GM21367 (cell line): ENCODE results near the gene PALD1.

Experiments used
- ATAC-seq: cut with Tn5 transposase; IDR thresholded peaks from one replicate; pipeline ENCODE4 v1.9.1; 2021; ENCODE audit not compliant: unreplicated experiment

Gene PALD1

DNA sequence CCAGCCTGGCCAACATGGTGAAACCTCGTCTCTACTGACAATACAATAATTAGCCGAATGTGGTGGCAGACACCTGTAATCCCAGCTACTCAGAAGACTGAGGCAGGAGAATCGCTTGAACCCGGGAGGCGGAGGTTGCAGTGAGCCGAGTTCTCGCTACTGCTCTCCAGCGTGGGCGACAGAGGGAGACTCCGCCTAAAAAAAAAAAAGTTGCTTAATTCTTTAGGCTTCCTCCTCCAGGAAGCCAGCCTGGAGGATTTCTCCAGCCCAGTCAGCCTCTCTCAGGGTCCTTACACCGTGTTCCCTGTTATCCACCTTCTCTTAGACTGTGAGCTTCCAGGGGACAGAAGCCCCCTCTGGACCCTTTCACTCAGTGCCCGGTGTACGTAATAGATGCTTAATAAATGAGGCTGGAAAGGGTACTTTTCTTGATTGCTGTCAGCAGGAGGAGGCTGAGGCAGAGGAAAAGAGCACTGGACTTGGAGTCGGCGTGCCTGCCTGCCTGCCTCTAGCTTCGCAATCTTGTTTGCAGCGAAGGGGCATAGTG, 20.7 kb upstream of the PALD1 start:
- ATAC-seq: no peak

DNA sequence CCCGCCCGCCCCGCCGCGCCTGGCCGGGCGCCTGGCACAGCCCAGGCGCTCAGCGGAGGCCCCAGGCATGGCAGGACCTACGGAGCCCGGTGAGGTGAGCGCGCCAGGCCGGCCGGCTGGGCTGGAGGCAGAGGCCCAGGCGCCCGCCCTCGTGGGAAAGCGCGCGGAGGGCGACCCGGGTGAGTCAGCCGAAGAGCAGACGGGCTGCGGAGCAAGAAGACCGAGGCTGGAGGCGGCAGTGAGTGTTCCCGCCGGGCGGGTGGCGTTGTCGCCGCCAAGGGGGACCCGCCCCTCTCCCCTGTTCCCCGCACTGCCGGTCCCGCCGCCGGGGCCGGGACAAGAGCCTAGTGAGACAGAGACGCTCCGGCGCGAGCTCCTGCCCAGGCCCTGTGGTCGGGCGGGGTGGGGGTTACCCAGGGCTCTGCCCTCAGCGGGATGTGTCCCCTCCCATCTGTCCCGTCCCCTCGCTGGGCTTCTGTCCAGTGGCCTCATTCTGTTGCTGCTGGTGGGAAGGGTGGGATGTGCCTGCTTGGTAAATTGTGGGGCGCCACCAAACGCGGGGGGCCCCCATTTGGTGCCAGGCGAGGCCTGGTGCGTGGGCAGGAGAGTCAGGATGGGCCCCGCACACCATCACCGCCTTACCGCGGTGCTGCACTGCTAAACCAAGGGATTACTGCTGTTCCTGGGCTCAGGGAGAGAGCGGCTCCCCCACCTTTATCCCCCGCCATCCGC, 20.1 kb upstream of the PALD1 start:
- no peak for ATAC-seq

DNA sequence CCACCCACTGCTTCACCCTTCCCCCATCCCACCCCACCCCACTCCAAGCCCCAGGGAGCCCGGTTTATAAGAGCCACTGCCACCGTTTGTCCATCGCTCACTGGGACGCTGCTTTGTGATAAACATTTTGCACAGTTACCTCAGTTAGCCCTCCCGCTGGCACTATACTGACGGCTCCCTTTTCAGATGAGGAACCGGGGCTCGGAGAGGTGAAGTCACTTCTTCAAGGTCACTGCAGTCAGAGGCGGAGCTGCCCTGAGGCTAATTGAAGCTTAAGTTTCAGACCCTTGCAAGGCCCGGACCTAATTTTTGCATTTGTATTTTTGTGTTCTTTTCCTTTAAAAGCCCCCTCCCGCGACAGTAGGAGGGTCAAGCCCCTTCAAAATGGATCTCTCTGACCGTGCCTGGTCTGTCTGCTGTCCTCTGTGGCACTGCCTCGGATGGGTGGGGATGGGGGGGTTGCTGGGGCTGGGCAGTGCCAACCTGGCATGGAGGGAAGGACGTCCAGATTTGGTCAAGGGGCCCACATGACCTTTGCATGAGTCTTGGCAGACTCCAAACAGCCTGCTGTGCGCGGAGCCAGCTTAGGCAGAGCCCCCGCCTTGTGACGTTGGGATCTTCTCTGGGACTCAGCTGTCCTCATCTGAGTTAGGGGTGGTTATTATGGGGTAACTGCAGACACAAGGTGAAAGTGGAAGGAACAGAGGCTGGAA, 19.4 kb upstream of the PALD1 start:
- no peak for ATAC-seq

DNA sequence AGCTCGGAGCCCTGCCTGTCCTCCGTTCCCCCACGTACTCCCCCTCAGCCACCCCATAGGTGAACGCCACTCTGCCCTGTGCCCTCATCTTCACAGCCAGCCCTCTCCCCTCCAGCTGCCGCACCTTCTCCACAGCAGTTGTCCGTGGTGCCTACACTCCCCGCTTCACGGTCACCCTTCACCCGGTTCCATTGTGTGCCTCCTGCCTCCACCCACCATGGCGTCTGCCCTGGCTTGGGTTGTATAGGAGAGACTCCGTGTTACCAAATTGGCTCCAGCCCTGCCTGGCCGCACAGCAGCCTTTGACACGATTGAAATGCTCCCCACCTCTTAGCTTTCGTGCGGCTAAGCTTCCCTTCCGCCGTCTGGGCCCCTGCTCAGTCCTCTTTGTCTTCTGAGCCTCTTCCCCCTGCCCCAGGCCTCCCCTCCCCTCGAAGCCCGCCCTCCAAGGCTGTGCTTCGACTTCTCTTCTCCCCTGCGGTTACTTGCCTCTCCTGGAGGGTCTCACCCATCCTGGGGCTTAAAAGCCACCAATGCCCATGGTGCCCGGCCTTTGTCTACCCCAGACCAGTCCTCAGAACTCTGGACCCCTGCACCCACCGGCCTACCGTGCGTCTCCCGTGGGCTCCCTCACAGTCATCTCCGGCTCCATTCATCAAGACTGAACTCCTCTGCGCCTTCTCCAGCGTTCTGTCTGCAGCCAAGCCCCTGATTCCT, 18.6 kb upstream of the PALD1 start:
- no peak for ATAC-seq

DNA sequence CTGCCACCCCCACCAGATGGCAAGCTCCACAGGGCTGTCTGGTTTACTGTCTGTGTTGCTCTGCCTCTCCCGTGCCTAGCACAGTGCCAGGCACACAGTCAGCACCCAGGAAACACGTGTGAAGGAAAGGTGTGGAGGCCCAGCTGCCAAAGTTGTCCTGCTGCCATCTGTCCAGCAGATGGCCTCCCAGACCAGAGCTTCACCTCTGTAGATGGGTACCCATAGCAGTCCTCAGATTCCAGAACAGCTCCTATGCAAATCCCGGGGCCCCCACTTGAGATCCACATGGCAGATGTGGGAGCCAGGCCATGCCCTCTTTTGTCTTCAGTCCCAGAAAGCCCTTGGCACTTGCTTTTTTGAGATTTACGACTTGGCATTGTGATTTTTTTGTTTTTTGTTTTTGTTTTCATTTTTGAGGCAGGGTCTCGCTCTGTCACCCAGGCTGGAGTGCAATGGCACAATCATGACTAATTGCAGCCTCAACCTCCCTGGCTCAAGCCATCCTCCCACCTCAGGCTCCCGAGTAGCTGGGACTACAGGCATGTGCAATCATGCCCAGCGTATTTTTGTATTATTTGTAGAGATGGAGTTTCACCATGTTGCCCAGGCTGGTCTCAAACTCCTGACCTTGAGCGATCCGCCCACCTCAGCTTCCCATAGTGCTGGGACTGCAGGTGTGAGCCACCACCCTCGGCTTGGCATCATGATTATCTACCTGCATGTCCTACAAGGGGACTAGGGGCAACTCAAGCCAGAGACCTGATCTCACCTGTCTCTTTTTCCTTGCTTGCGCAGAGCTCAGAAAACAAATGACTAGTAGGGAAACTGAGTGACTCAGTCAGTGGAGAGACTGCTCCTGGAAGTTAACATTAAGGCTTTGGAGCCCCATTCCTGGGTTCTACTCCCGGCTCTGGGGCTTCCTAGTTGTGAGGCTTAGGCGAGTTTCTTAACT, 16.9 kb upstream of the PALD1 start:
- ATAC-seq: no peak

DNA sequence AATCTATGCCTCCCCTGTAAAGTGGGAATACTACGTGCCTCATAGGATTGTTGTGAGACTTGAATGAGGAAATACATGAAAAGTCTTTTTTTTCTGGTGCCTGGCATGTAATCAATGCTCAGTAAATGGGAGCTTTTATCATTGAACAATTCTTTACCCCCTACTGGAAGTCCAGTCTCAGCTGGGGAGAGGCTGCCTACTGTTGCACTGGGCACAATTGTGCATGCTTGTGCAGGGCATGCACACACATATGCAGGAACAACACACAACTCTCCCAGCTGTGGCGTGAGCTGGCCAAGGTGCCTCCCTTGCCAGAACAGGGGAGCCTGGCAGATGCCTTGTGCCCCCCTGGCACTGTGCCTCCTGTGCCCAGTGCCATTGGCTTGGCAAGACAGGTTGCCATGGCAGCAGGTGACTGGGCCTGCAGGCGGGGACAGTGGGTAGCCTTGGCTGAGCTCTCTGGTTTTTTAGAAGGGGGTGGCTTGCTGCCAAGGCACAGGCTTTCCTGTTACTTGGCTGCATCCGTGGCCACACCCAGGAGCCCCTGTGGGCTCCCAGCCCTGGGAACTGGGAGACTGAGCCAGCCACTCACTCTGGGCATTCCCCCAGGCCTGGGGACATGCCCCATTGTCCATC, 16.1 kb upstream of the PALD1 start:
- ATAC-seq: no peak

DNA sequence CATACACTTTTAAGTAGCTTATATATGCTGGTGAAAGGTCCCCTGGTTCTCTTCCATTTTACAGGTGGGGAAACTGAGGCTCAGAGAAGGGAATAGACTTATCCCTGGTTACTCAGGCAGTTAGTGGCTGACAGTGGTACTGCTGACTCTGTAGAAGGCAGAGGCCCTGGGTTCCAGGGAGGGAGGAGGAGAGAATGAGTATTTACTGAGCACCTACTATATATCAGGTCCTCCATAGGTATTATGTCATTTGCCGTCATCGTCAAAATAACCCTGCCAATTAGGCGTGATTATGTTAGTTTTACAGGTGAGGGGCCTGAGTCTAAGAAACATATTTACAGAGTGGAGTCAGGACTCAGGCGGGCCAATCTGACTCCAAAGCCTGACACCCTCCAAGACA, 13.3 kb upstream of the PALD1 start:
- no peak for ATAC-seq

DNA sequence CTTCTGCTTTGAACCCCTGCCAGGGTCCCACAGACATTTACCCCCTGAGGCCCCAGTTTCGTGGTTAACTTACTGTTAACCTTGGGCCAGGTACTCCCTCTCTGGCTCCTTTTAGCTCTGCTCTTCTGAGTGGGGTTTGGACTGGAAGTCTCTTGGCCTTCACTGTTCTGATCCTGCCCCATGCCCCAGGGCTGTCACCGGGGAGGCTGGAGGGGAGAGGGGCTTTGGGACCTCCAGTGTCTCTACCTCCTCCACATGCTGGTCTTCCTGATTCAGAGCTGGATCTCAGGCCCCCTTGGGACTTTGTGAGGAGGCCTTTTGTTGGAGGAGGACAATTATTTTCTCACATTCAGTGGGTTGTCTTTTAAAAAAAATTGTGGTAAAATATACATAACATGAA, 12.7 kb upstream of the PALD1 start:
- ATAC-seq: no peak

DNA sequence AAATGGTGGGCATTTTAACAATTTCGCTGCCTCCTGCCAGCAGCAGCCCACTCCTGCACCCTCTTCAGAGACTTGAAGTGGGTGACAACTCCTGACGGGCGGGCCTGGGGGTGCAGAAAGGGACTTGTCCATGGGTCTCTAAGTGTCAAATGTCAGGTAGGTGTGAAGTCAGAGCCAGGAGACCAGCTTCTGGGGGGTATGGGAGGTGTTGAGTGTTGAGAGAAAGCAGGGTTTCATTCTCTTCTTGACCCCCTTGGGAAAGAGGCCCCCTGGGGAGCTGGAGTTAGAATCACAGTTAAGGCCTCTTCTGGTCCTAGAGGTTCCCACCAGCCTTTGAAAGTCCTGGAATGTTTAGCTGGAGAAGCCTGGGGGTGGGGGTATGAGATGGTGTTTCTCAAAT, 11.6 kb upstream of the PALD1 start:
- no peak for ATAC-seq

DNA sequence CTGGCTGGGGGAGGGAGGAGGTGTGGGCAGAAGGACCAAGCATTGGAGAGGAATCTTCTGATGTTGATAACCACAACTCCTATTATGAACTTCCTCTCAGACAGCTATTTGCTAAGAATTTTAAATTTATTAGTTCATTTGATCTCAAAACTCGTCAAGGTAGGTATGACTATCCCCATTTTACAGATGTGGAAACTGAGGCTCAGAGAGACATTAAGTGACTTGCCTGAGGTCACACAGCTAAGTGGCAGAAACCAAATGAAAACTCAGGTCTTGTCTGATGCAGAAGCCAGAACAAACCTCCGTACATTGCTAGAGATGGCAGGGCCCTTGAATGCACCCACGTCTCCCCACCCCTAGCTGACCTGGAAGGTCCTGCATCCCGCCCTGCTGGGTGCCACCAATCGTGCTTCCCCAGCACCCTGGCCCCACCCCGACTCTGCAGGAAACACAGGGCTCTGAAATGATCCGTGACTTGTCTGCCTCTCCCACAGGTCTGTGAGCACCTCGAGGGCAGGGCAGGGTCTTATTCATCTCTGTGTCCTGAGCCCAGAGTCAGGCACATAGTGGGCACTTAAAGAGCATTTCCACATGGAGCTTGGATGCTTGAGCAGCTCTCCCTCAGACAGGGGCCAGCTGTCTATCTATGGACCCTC, 5.6 kb upstream of the PALD1 start:
- no peak for ATAC-seq

DNA sequence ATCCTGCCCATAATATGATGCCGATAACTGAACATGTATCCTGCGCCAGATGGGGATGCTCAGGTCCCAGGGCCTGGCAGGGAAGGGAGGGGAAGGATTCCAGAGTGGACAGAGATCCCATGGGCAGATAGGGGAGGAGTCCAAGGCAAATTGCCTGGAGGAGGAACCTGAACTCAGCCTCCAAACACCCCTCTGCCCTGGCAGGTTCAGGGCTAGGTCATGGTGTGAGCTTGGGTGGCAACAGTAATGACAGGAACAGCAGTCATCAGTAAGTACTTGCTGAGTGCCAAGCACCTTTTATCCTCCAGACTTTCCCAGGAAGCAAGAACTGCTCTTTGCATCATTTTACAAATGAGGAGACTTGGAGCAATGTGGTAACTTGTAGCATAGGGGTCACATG, 3.8 kb upstream of the PALD1 start:
- no peak for ATAC-seq

DNA sequence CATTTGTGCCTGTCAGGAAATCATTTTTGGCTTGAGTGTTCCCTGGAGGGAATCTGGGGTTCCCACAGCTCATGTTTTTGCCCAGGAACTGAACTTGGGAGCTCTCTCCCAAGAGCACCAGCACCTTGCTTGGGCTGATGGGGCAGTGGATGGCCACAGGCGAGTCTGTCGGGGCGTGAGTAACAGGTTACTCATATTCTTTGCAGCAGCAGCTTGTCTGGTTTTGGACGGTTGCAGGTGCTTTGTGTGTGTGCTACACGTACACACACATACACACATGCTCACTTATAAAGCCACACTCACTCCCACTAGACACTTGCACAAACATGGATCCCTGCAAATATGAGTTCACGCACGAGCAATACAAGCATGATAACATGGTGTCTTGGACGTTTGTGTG, 2.9 kb upstream of the PALD1 start:
- no peak for ATAC-seq

DNA sequence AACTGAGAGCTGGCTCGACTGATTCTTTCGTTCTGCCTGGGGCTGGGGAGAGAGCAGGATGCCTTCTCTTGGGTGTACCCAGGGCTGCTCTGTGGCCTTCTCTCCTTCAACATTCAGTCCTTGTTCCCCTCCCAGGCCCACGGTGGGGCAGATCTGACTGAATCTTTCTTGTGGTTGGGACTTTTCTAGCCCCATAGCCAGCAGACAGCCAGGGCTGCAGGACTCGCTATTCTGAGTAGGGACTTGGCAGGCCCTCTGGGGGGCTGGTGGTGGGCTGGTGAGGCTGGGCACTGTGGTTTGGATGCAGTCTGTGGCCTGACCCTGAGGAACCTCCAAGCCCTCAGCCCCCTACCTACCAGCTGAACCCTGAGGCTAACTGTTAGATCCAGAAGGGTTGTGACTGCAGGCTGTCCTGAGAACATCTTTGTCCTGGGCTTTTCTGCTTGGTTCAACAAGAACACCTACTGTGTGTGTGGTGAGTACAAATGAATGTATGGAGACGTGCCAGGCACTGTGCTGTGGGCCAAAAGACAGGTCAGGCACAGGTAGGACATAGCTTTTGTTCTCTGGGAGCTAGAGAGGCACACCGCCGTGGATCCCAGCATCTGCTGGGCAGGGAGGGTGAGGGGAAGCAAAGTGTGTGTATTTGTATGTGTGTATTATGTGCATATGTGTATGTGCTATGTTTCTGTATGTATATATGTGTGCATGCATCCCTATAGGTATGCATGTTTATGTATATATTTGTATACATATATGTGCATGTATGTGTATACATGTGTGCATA, 2.1 kb upstream of the PALD1 start:
- ATAC-seq: no peak

DNA sequence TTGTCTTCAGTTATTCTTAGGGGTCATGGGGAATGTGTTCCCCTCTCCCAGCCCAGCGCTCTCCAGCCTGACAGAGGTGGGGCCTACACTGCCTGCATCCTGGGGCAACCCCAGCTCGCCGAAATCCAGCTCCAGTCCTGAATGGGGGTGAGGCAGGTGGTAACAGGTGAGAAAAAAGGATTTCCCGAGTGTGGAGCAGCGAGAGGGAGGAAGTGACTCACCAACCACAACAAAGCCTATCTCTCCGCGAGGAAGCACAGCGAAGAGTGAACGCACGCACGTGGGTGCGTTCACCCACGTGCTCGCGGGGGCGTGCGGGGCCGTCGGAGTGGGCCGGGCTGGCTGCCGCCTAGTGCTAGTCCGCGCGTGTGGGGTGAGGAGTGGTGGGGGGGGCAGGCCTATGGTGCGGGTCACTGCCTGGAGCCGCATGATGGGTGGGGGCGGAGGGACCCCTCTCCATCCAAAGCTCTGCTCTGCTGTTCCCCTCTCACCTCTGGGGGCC, 855 bp upstream of the PALD1 start:
- ATAC-seq: no peak

DNA sequence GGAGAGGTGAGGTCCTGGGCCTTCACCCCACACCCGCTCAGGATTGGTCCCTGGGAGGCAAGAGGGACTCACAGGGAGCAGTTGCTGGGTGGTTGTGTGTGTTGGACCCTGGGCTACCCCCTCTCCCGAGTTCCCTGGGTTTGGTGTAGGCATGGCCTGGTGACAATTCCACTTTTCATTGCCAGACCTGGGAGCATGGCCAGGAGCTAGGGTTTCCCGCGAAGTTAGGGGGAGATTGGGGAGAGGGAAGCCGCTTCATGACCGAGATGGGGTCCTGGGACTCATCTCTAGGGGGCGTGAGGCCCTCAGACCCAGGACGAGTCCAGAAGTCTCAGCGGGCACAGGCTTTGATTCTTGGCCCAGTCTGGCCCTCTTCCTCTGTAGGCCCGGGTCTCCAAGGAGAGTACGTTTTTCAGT, 606 bp downstream of the PALD1 start:
- ATAC-seq: no peak

DNA sequence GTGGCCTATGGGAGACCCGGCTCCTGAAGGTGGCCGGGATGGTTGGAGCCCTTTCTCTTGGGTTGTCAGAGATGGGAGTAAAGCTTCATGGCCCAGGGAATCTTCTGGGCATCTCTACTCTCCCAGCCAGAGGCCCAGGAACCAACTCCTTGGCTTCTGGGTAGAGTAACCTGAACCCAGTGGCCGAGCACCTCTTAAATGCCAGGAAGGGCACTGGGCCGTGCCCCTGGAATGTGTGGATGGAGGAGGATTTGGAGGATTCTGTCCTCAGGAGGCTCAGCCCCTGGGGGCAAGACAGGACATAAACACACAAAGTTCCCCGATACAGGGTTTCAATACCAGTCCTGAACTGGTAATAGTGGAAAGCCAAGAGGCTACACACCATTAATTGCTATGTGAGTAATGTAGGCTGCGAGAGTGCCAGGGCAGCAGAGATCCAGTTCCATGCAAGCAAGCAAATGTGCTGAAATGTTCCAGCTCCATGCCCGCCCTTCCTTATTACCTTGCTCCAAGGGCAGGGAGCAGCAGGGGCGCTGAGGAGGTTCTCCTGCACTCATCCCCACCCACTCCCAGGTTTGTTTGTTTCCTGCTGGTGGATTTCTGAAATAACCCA, 1.2 kb downstream of the PALD1 start:
- ATAC-seq: no peak

DNA sequence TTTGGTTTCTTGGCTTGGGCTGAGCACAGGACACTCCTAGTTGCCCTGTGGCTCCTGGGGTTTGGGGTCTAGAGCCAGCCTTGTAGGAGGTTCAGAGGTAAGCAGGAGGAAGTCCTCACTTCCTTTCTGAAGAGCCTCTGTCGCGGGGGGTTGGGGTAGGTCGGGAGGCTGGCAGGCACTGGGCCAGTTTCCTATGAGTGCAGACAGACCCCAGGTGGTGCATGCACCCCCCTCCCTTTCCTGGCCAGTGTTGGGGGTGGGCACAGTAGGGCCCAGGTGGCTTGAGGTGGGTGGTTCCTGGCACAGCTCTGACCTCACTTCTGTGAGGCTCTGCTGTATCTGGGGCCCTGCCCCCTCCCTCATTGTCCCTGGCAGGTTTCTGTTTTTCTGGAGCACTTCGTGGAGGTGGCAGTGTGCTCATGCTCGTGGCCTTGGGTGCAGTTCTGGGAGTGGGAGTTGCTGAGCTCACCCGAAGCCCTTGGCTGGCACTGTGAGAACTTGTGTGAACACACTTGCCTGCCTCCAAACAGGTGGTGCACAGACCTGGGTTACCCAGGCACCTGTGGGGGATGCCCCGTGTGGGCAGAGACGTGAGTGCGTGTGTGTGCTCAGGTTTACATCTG, 1.8 kb downstream of the PALD1 start:
- ATAC-seq: no peak

DNA sequence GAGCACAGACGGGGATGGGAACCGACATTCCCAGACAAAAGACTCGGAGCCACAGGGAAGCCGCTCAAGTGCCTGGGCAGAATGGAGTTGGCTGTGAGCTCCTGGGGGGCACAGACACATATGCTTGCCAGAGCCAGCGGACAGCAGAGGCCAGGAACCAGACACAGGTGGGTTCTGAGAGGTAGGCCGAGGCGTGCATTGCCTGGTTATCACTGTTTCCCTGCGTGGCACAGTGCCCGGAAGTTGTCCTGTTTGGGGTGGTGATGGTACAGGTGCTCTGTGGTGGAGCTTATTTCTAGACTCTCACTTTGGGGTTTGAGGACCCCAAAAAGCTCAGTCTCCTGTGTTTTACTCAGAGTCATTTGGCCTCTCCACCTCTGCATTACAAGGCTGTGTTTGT, 2.5 kb downstream of the PALD1 start:
- ATAC-seq: no peak
